ENCODE data around the gene RNF144B.
"Not testable (repeated sequence)": the region's sequence is repeated elsewhere in the genome, so short reads cannot be mapped to it uniquely, and the experiment has no call there.

GRCh38 chr6:18409602-18410001 lies 22.5 kb downstream of the RNF144B start:
- TF ChIP-seq CTCF, POLR2AphosphoS5 (IDR thresholded peaks at IDR 0.05): not testable (repeated sequence)
